ACC112 (cell line): ENCODE data around the gene PMPCB.
"Not testable (repeated sequence)": the region's sequence is repeated elsewhere in the genome, so short reads cannot be mapped to it uniquely, and the experiment has no call there.

ENCODE experiments used
- H2AFZ ChIP-seq: fragments of 200-600 bp; sonication (generic); one replicate; pipeline ENCODE4 v1.6.0; 2017; ENCODE audit warnings: antibody characterized with exemption, low read length; ENCODE audit not compliant: unreplicated experiment
- H3K27ac ChIP-seq: fragments of 200-600 bp; sonication (generic); 2 replicates; pipeline ENCODE4 v1.5.1; 2014; ENCODE audit warnings: low read depth, mild to moderate bottlenecking, antibody characterized with exemption, low read length, moderate library complexity
- H3K27me3 ChIP-seq: fragments of 200-600 bp; sonication (generic); 2 replicates; pipeline ENCODE4 v1.6.1; 2014; ENCODE audit warnings: mild to moderate bottlenecking, antibody characterized with exemption, low read length, moderate library complexity, mixed read lengths; ENCODE audit not compliant: insufficient read depth
- H3K36me3 ChIP-seq: fragments of 200-600 bp; sonication (generic); 2 replicates; pipeline ENCODE4 v1.6.1; 2016; ENCODE audit warnings: mild to moderate bottlenecking, antibody characterized with exemption, low read length, moderate library complexity, mixed read lengths; ENCODE audit not compliant: insufficient read depth
- H3K4me1 ChIP-seq: fragments of 200-600 bp; sonication (generic); one replicate; pipeline ENCODE4 v1.6.1; 2016; ENCODE audit warnings: low read length, mixed read lengths; ENCODE audit not compliant: insufficient read depth, unreplicated experiment, control insufficient read depth
- H3K4me3 ChIP-seq: fragments of 200-600 bp; sonication (generic); 2 replicates; pipeline ENCODE4 v1.5.1; 2014; ENCODE audit warnings: mild to moderate bottlenecking, low read depth, low read length
- H3K79me2 ChIP-seq: fragments of 200-600 bp; sonication (generic); one replicate; pipeline ENCODE4 v1.6.0; 2016; ENCODE audit warnings: low read length; ENCODE audit not compliant: control insufficient read depth, unreplicated experiment, insufficient read depth

The PMPCB gene

GRCh38 chr7:103282802-103283427 lies 14.3 kb upstream of the PMPCB start:
- not testable (repeated sequence) for H3K27me3 ChIP-seq, H3K36me3 ChIP-seq

GRCh38 chr7:103292122-103292521 lies 5.1 kb upstream of the PMPCB start:
- Histone ChIP-seq H3K4me3 (no peak overlapping the region), H3K27ac (no peak overlapping the region)

More at GRCh38 chr7:103282802-103283427, 14.3 kb upstream of the PMPCB start:
- H3K4me1 ChIP-seq, H3K27ac ChIP-seq, H3K4me3 ChIP-seq, H3K79me2 ChIP-seq, H2AFZ ChIP-seq: not testable (repeated sequence)

GRCh38 chr7:103293526-103293925 lies 3.7 kb upstream of the PMPCB start:
- Histone ChIP-seq H3K27ac (no peak overlapping the region), H3K4me1 (peaks cover 2% of the 10 kb centered on the region), H3K27me3 (no peaks in the 10 kb centered on the region), H3K4me3 (no peak overlapping the region), H3K79me2 (peaks cover 10% of the 10 kb centered on the region), H2AFZ (no peak overlapping the region), H3K36me3 (no peaks in the 10 kb centered on the region)

More at GRCh38 chr7:103292122-103292521, 5.1 kb upstream of the PMPCB start:
- Histone ChIP-seq H3K4me1 (no peaks in the 10 kb centered on the region), H2AFZ (no peak overlapping the region), H3K27me3 (no peaks in the 10 kb centered on the region), H3K36me3 (no peaks in the 10 kb centered on the region), H3K79me2 (no peaks in the 10 kb centered on the region)

- peaks cover 23% of the 10 kb centered on the region for H3K79me2 ChIP-seq
- H3K27ac ChIP-seq, result peak overlapping the region; percentile 80
- H3K36me3 ChIP-seq, result peaks cover 19% of the 10 kb centered on the region
- H2AFZ ChIP-seq, result peak overlapping the region; percentile 76
- peak overlapping the region; percentile 77 for H3K4me3 ChIP-seq
- no peaks in the 10 kb centered on the region for H3K27me3 ChIP-seq
- peaks cover 8% of the 10 kb centered on the region for H3K4me1 ChIP-seq
Measured at GRCh38 chr7:103297837-103298179, 573 bp downstream of the PMPCB start.

GRCh38 chr7:103299660-103300059 lies 2.4 kb downstream of the PMPCB start:
- Histone ChIP-seq H3K36me3 (peaks cover 33% of the 10 kb centered on the region), H3K4me3 (no peak overlapping the region)

GRCh38 chr7:103301441-103301840 lies 4.2 kb downstream of the PMPCB start:
- Histone ChIP-seq H3K27ac (no peak overlapping the region), H3K4me3 (no peak overlapping the region), H3K79me2 (peaks cover 23% of the 10 kb centered on the region), H3K4me1 (peaks cover 8% of the 10 kb centered on the region), H3K27me3 (no peaks in the 10 kb centered on the region), H2AFZ (no peak overlapping the region), H3K36me3 (peaks cover 45% of the 10 kb centered on the region)

More at GRCh38 chr7:103299660-103300059, 2.4 kb downstream of the PMPCB start:
- H3K79me2 ChIP-seq, result peaks cover 23% of the 10 kb centered on the region
- no peak overlapping the region for H2AFZ ChIP-seq
- no peaks in the 10 kb centered on the region for H3K27me3 ChIP-seq
- no peak overlapping the region for H3K27ac ChIP-seq
- H3K4me1 ChIP-seq, result peaks cover 8% of the 10 kb centered on the region

GRCh38 chr7:103307503-103308231 lies 10.4 kb downstream of the PMPCB start:
- Histone ChIP-seq H3K27ac (no peak overlapping the region), H3K4me1 (no peaks in the 10 kb centered on the region), H3K4me3 (no peak overlapping the region), H3K27me3 (no peaks in the 10 kb centered on the region), H2AFZ (no peak overlapping the region), H3K79me2 (peaks cover 5% of the 10 kb centered on the region), H3K36me3 (peaks cover 63% of the 10 kb centered on the region)

- no peaks in the 10 kb centered on the region for H3K4me1 ChIP-seq
- H3K27me3 ChIP-seq, result no peaks in the 10 kb centered on the region
- H3K4me3 ChIP-seq, result no peak overlapping the region
- H3K27ac ChIP-seq, result no peak overlapping the region
- no peak overlapping the region for H2AFZ ChIP-seq
- no peaks in the 10 kb centered on the region for H3K79me2 ChIP-seq
- peaks cover 43% of the 10 kb centered on the region for H3K36me3 ChIP-seq
Measured at GRCh38 chr7:103314852-103315251, 17.6 kb downstream of the PMPCB start.

GRCh38 chr7:103316380-103316941 lies 19.2 kb downstream of the PMPCB start:
- H3K36me3 ChIP-seq, result peaks cover 35% of the 10 kb centered on the region
- H3K27me3 ChIP-seq, result no peaks in the 10 kb centered on the region
- H3K27ac ChIP-seq, result no peak overlapping the region

GRCh38 chr7:103317009-103317408 lies 19.8 kb downstream of the PMPCB start:
- no peaks in the 10 kb centered on the region for H3K27me3 ChIP-seq
- H2AFZ ChIP-seq, result no peak overlapping the region
- no peaks in the 10 kb centered on the region for H3K79me2 ChIP-seq
- H3K27ac ChIP-seq, result no peak overlapping the region
- H3K4me3 ChIP-seq, result no peak overlapping the region
- H3K4me1 ChIP-seq, result no peaks in the 10 kb centered on the region
- peaks cover 33% of the 10 kb centered on the region for H3K36me3 ChIP-seq

More at GRCh38 chr7:103316380-103316941, 19.2 kb downstream of the PMPCB start:
- Histone ChIP-seq H3K4me3 (no peak overlapping the region), H3K79me2 (no peaks in the 10 kb centered on the region), H2AFZ (no peak overlapping the region), H3K4me1 (no peaks in the 10 kb centered on the region)

GRCh38 chr7:103325744-103326143 lies 28.5 kb downstream of the PMPCB start:
- Histone ChIP-seq H3K36me3 (peaks cover 28% of the 10 kb centered on the region), H3K4me3 (no peak overlapping the region), H3K4me1 (no peaks in the 10 kb centered on the region), H3K27ac (no peak overlapping the region), H3K27me3 (no peaks in the 10 kb centered on the region), H3K79me2 (no peaks in the 10 kb centered on the region), H2AFZ (no peak overlapping the region)
